ENCODE measurements around the gene GARIN5A. TPM values are rescaled to one million over a fixed set of nuclear protein-coding genes. Genes with fewer than 3 reads are reported as not detected.
"Not testable (repeated sequence)": the region's sequence is repeated elsewhere in the genome, so short reads cannot be mapped to it uniquely, and the experiment has no call there.

The GARIN5A gene
- total and polyA plus RNA-seq, 2 experiments from 2014 or later: 13.3 to 25.0 TPM

GRCh38 chr19:50444059-50444458 is 32.6 kb downstream of the GARIN5A start (continued):
- TF ChIP-seq CTCF (conservative IDR thresholded peaks at IDR 0.05; ENCODE audit: low read depth in 2 of 2): no peak
- TF ChIP-seq ETS1 (IDR thresholded peaks at IDR 0.05): no peak
- TF ChIP-seq ZNF331 (CRISPR knock-in tag; IDR thresholded peaks at IDR 0.05; ENCODE audit: low read depth): no peak
- no peak for TF ChIP-seq NANOG (IDR thresholded peaks at IDR 0.05; ENCODE audit: borderline replicate concordance)
- TF ChIP-seq STAT1 (IDR thresholded peaks at IDR 0.05; ENCODE audit: unreplicated experiment): no peak
- TF ChIP-seq EZH2 (IDR thresholded peaks at IDR 0.05; ENCODE audit: low read depth, unreplicated experiment): no peak
- no peak for TF ChIP-seq REST (IDR thresholded peaks at IDR 0.05; ENCODE audit: unreplicated experiment)
- TF ChIP-seq CREB1 (CRISPR knock-in tag; IDR thresholded peaks at IDR 0.05; ENCODE audit: low read depth): no peak

GRCh38 chr19:50439130-50439529 is 37.5 kb downstream of the GARIN5A start:
- not testable (repeated sequence) for H3K4me3 Mint-ChIP-seq

More at GRCh38 chr19:50439130-50439529, 37.5 kb downstream of the GARIN5A start:
- not testable (repeated sequence) for H3K4me1 Mint-ChIP-seq; H3K4me1 ChIP-seq (ENCODE audit: insufficient read depth); DNase-seq (ENCODE audit: low spot score); ATAC-seq; H4K20me1 ChIP-seq (replicated peaks; ENCODE audit: insufficient read depth); H2AFZ ChIP-seq; H3F3A ChIP-seq (replicated peaks; ENCODE audit: low read depth); H3K4me2 ChIP-seq; H3K27ac ChIP-seq (ENCODE audit: low read depth); H3K27ac Mint-ChIP-seq; H3K4me3 ChIP-seq; H3K36me3 ChIP-seq (ENCODE audit: insufficient read depth); H3K9me2 ChIP-seq (ENCODE audit: insufficient read depth); H3K27me3 ChIP-seq (ENCODE audit: insufficient read depth); H3K79me2 ChIP-seq (replicated peaks; ENCODE audit: insufficient read depth)
- peaks cover 70% of the 10 kb centered on the region for H3K9me3 Mint-ChIP-seq
- peaks cover 11% of the 10 kb centered on the region for H3K27me3 Mint-ChIP-seq (ENCODE audit: insufficient read depth, low read depth, poor library complexity)
- peaks cover 32% of the 10 kb centered on the region for H3K36me3 Mint-ChIP-seq (ENCODE audit: low read depth)
